ENCODE results near the gene RNASEH1.
"Not testable (repeated sequence)": the region's sequence is repeated elsewhere in the genome, so short reads cannot be mapped to it uniquely, and the experiment has no call there.

The RNASEH1 gene

DNA sequence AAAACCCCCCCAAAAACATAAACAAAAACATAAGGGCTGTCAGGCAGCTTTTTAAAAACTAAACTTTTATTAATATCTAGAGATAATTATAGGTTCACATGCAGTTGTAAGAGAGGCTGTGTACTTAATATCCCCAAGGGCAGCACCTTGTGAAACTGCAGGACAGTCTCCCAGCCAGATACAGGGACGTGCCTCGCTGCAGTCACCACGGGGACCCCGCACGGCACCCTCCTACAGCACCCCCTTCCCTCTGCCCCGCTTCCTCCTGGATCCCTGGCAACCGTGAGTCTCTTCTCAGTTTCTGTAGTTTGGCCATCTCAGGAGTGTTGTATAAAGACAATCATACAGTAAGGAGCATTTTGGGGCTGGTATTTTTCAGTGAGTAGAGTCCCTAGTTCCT lies 30.0 kb upstream of the RNASEH1 start:
- DNase-seq: no peak

- DNase-seq: no peak
These were observed 29.3 kb upstream of the RNASEH1 start for GRCh38 chr2:3587432-3587831.

- DNase-seq: no peak
These were observed 28.9 kb upstream of the RNASEH1 start for GRCh38 chr2:3587021-3587420.

- DNase-seq: no peak
These were observed 28.1 kb upstream of the RNASEH1 start for GRCh38 chr2:3586220-3586619.

DNA sequence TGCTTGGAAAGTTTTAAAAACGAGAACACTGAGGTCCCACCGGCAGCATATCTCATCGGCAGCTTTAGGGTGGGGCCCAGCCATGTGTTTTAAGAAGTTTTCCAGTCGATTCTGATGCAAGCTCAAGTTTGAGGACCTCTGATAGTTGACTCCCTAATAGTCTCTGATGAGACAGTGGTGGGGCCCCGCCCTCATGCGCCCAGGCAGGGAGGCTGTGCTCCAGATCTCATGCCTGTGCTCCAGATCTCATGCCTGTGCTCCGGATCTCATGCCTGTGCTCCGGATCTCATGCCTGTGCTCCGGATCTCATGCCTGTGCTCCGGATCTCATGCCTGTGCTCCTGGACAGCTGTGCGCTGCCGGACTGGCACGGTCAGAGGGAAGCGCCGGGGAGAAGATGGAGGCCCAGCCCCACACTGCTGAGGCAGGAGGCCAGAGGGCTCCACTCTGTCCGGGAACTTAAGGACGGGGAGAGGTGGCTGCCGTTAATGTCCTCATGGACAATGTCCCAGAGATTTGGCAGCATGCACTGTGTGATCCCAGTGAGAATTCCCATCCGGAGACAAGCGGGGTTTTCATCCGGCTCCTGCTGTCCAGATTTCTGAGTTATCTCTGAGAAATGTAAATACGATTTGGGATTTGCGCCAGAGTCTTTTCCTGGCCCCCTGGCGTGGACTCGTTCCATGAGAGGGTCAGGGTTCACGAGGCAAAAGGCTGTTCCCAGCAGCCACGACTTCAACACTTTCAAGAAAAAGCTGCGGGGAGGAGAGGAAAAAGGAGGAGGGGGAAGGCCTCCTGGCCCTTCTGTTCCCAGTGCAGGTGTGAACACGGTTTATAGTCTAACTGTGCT lies 27.4 kb upstream of the RNASEH1 start:
- DNase-seq: no peak

GRCh38 chr2:3584608-3585260 lies 26.6 kb upstream of the RNASEH1 start:
- DNase-seq: no peak

- DNase-seq: no peak
These were observed 25.9 kb upstream of the RNASEH1 start for GRCh38 chr2:3584076-3584475.

DNA sequence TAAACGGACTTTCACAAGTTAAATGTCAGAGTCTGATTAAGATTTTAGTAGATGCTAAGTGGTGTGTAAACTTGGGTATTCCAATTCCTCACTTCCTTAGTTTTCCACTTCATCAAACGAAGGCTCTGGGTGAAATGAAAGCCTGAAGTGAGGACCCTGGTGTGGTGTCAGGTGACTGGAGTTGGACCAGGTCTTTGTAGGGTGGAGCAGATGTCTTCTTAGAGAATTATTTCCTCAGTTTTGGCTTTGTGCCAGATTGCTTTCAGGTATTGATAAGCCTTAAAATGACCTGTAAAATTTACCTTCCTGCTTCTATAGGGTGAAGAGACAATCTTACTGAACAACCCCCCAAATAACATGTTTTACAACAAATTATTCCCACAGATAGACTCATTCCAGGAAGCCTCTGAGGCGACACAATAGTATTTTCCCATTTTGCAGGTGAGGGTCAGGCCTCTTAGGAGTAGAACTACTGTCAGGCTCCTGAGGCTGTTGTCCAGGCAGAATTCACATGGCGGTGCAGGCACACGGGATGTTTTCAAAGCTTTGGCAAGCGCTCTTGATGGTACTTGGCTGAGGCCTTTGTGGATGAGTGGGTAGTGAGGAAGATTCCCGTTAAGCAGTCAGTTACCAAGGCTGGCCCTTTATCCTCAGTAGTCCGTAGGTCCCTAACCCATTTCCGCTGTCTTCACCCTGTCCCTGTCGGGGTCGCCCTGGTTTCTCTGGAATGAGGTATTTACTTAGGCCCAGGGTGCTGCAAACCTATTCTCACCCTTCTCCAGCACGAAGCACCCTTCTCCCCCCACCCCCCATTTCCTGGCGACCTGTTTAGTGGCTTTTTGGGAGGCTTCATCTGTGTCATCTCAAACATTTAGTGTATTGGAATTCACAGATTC lies 23.5 kb upstream of the RNASEH1 start:
- no peak for DNase-seq

DNA sequence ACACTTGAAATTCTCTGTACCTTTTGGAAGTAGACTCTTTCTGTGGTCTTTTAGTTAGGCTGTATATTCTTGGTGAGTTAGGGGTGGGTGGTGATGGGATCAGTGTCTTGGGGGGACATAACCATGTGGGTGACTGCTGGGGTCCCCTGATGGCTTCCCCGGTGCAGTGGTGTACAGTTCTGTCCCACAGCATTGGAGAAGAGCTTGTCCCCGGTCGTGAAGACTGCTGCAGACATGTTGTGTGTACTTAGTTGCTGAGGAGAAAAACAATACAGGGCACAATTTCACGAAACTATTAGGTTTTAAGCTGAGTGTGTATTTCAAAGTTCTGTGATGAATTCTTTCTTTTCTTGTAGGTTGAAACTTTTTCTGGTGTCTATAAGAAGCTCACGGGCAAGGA lies 22.3 kb upstream of the RNASEH1 start:
- DNase-seq: no peak

GRCh38 chr2:3578987-3579386 lies 20.9 kb upstream of the RNASEH1 start:
- no peak for DNase-seq

- not testable (repeated sequence) for DNase-seq
These were observed 18.1 kb upstream of the RNASEH1 start for GRCh38 chr2:3576263-3576630.

DNA sequence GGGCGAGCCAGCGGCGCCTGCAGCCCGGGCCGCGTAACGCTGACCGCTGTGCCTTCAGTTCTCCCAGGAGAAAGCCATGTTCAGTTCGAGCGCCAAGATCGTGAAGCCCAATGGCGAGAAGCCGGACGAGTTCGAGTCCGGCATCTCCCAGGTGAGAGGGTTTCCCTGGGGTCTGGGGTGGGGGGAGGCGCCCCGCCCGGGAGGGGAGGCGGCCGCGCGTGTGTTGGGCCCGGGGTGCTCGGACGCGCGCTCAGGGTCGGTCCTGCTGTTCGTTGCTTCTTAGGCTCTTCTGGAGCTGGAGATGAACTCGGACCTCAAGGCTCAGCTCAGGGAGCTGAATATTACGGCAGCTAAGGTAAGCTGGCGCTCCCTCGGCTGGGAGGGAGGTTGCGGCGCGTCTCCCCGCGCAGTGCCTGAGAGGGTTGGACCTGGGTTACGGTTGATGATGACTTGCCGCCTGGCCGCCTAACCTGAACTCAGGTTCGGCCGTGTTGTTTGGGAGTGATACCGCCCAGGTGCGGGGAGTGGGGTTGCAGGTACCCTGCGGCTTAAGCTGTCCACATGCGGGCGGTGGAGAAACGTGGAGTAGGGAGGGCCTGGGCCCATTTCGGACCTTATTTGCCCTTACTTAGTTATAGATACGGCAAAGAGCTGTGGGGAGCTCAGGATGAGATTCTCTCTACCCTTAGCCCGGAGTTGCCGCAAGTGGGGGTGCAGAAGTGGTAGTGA lies 17.6 kb upstream of the RNASEH1 start:
- DNase-seq: peak; percentile 39 to 46

- no peak for DNase-seq
These were observed 16.0 kb upstream of the RNASEH1 start for GRCh38 chr2:3574155-3574554.

GRCh38 chr2:3572620-3573019 lies 14.5 kb upstream of the RNASEH1 start:
- DNase-seq: no peak

GRCh38 chr2:3571284-3571683 lies 13.2 kb upstream of the RNASEH1 start:
- no peak for DNase-seq

DNA sequence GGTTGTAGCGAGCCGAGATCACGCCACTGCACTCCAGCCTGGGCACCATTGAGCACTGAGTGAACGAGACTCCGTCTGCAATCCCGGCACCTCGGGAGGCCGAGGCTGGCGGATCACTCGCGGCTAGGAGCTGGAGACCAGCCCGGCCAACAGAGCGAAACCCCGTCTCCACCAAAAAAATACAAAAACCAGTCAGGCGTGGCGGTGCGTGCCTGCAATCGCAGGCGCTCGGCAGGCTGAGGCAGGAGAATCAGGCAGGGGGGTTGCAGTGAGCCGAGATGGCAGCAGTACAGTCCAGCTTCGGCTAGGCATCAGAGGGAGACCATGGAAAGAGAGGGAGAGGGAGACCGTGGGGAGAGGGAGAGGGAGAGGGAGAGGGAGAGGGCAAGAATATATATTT lies 11.5 kb upstream of the RNASEH1 start:
- DNase-seq: not testable (repeated sequence)

DNA sequence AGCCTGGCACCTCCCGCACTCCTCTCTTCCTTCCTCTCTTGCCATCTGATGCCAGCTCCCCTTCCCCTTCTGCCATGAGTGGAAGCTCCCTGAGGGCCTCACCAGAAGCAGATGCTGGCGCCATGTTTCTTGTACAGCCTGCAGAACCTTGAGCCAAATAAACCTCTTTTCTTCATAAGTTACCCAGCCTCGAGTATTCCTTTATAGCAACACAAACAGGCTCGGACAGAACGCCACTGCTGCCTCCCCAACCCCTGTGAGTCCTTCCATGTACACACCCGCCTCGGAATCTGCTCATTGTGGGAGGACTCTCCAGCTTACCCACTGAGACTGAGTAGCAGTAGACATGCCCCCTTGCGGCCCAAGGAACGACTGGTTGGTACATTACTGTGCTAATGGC lies 8.7 kb upstream of the RNASEH1 start:
- DNase-seq: no peak

DNA sequence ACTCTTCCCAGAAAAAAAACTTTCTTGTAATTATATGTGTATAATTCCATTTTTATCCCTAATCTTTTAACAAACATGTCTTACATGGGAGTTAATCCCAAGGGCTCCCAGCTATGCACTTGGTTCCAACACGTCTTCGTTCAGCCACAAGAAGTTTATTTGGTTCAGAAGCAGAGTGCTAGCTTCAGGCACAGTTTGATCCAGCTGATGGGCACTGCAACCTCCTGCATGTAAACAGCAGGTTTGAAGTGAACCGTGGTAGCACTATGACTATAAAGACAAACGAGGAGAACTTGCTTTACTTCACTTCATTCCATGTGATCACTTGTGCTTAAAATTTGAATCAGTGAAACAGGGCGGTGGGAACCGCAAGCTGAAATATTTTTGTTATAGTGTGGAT lies 7.0 kb upstream of the RNASEH1 start:
- DNase-seq: no peak

DNA sequence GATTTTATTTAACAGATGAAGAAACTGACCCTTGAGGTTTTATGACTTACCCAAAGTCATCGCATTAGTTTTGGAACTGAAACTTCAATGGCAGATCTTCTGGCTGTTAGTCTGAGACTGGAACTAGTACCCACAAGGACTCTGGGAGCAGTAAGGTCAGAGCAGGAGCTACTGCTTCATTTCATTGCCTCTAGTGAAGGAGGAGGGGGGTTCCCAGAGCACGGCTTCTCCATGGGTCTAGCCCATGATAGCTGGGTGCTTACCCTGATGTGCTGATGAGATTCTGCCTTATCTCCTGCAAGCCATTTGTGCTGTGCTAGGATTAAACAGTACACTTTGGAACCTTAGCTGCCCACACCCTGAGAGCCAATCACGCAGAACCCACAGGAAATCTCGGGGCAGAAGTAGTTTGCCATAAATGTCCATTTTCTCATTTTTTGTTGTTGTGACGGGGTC lies 5.4 kb upstream of the RNASEH1 start:
- DNase-seq: no peak

- DNase-seq: no peak
These were observed 411 bp downstream of the RNASEH1 start for GRCh38 chr2:3557639-3558204.

- no peak for DNase-seq
These were observed 4.2 kb downstream of the RNASEH1 start for GRCh38 chr2:3553946-3554345.

DNA sequence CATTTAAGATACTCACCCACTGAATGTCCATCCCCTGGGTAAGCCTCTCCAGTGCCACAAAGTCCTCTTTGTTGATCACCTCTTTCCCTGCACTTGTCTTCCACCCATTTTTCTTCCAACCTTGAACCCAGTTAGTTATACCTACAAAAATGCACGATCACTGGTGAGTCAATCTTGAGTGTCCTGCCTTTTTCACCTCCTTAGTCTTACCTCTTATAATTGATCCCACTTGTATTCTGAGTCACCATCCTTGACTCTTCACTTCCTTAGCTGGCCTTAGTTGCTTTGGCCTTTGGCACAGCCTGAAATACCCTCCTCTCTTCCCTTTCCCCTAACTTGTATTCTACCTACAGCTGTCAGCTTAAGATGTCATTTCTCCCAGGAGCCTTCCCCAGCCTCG lies 10.2 kb downstream of the RNASEH1 start:
- DNase-seq: no peak
